Measurements from ENCODE around the gene ATP8A2.

GRCh38 chr13:25943081-25943480 is 571.3 kb downstream of the ATP8A2 start:
- TF ChIP-seq CTCF (IDR thresholded peaks at IDR 0.05) = no peak
- TF ChIP-seq EP300 (IDR thresholded peaks at IDR 0.05) = no peak
- no peak for TF ChIP-seq POLR2AphosphoS5 (IDR thresholded peaks at IDR 0.05)
- no peak for TF ChIP-seq POLR2A (IDR thresholded peaks at IDR 0.05)
